IMR-90 (cell line): ENCODE measurements around the gene MLXIPL. TPM values are rescaled to one million over a fixed set of nuclear protein-coding genes. Genes with fewer than 3 reads are reported as not detected.
"Not testable (repeated sequence)": the region's sequence is repeated elsewhere in the genome, so short reads cannot be mapped to it uniquely, and the experiment has no call there.

Experiments
- ATAC-seq: fragments of 200-7000 bp; cut with Tn5 transposase; 2 replicates; pipeline ENCODE4 v1.9.1; 2020; ENCODE audit warnings: low read depth, mild to moderate bottlenecking, moderate library complexity
- BruUV-seq: library from RNA; stranded (reverse); fragments of 400-500 nt; replicated peaks from 2 replicates; lab custom pipeline; 2021; lab: Mats Ljungman, UMichigan
- CTCF ChIA-PET: fragments of 300-600 bp; formaldehyde crosslinking; extraction: SDS; loops from one replicate; lab custom pipeline; 2021; ENCODE audit warnings: antibody characterized with exemption; lab: Yijun Ruan, JAX
- POLR2A ChIA-PET: fragments of 300-600 bp; sonication (Branson Sonifier 250); formaldehyde crosslinking; loops from one replicate; lab custom pipeline; 2022; ENCODE audit warnings: antibody characterized with exemption; ENCODE audit not compliant: unreplicated experiment; lab: Charles Lee
- DNase-seq: peaks from one replicate; pipeline ENCODE4 v3.0.0; 2013
- H2AFZ ChIP-seq: replicated peaks from 2 replicates; pipeline ENCODE3; 2013; ENCODE audit warnings: low read length, mild to moderate bottlenecking; ENCODE audit not compliant: poor library complexity
- H2AK5ac ChIP-seq: 2 replicates; pipeline ENCODE4 v1.6.1; 2013; ENCODE audit warnings: low read depth, low read length, inconsistent platforms
- H2AK9ac ChIP-seq: replicated peaks from 2 replicates; pipeline ENCODE3; 2013; ENCODE audit warnings: mild to moderate bottlenecking, low read depth, low read length, moderate library complexity; ENCODE audit not compliant: poor library complexity
- H2BK120ac ChIP-seq: 2 replicates; pipeline ENCODE4 v1.6.1; 2013; ENCODE audit warnings: low read depth, low read length, inconsistent platforms
- H2BK15ac ChIP-seq: 3 replicates; pipeline ENCODE4 v1.6.1; 2013; ENCODE audit warnings: low read depth, low read length, inconsistent platforms
- H2BK20ac ChIP-seq: 2 replicates; pipeline ENCODE4 v1.6.1; 2013; ENCODE audit warnings: low read depth, mild to moderate bottlenecking, inconsistent platforms, low read length, moderate library complexity
- H2BK5ac ChIP-seq: 2 replicates; pipeline ENCODE4 v1.6.1; 2013; ENCODE audit warnings: mild to moderate bottlenecking, low read depth, low read length, inconsistent platforms; ENCODE audit not compliant: poor library complexity, severe bottlenecking
- H3K14ac ChIP-seq: replicated peaks from 2 replicates; pipeline ENCODE4 v1.6.1; 2013; ENCODE audit warnings: low read depth, low read length, inconsistent platforms
- H3K18ac ChIP-seq: 2 replicates; pipeline ENCODE4 v1.6.1; 2013; ENCODE audit warnings: low read depth, low read length, control low read depth
- H3K23ac ChIP-seq: 2 replicates; pipeline ENCODE4 v1.6.1; 2013; ENCODE audit warnings: low read depth, low read length, inconsistent platforms
- H3K27ac ChIP-seq: 2 replicates; pipeline ENCODE4 v1.5.1; 2013; ENCODE audit warnings: mild to moderate bottlenecking, control low read depth, low read length; ENCODE audit not compliant: insufficient read depth
- H3K27me3 ChIP-seq: 2 replicates; pipeline ENCODE4 v1.6.1; 2013; ENCODE audit warnings: low read length; ENCODE audit not compliant: control insufficient read depth, insufficient read depth
- H3K36me3 ChIP-seq: 2 replicates; pipeline ENCODE4 v1.6.1; 2013; ENCODE audit warnings: low read length, mixed read lengths; ENCODE audit not compliant: control insufficient read depth, insufficient read depth
- H3K4ac ChIP-seq: 2 replicates; pipeline ENCODE4 v1.6.1; 2013; ENCODE audit warnings: low read depth, low read length, inconsistent platforms
- H3K4me1 ChIP-seq: 2 replicates; pipeline ENCODE4 v1.6.1; 2013; ENCODE audit warnings: low read length, mixed read lengths; ENCODE audit not compliant: control insufficient read depth, insufficient read depth
- H3K4me2 ChIP-seq: 2 replicates; pipeline ENCODE4 v1.6.1; 2013; ENCODE audit warnings: low read depth, mild to moderate bottlenecking, control low read depth, low read length, moderate library complexity
- H3K4me3 ChIP-seq: 2 replicates; pipeline ENCODE4 v1.5.1; 2013; ENCODE audit warnings: low read depth, mild to moderate bottlenecking, control low read depth, low read length, moderate library complexity; ENCODE audit not compliant: insufficient read depth
- H3K56ac ChIP-seq: 2 replicates; pipeline ENCODE4 v1.6.1; 2013; ENCODE audit warnings: low read length, inconsistent platforms; ENCODE audit not compliant: insufficient read depth; ENCODE audit errors: extremely low read depth
- H3K79me1 ChIP-seq, 2 experiments: 2 replicates each; pipeline ENCODE4 v1.6.1; 2013; ENCODE audit warnings: low read length in 2 of 2, inconsistent platforms in 1 of 2, low read depth in 1 of 2
- H3K9ac ChIP-seq: 2 replicates; pipeline ENCODE4 v1.6.1; 2013; ENCODE audit warnings: low read depth, low read length, control low read depth
- H3K9me1 ChIP-seq: 2 replicates; pipeline ENCODE4 v1.6.1; 2013; ENCODE audit warnings: low read length, inconsistent platforms; ENCODE audit not compliant: insufficient read depth
- H3K9me3 ChIP-seq: 2 replicates; pipeline ENCODE4 v1.6.1; 2013; ENCODE audit warnings: low read length; ENCODE audit not compliant: control insufficient read depth, insufficient read depth
- H4K20me1 ChIP-seq: 2 replicates; pipeline ENCODE4 v1.6.1; 2013; ENCODE audit warnings: low read length, inconsistent platforms; ENCODE audit not compliant: insufficient read depth
- H4K5ac ChIP-seq: 2 replicates; pipeline ENCODE4 v1.6.1; 2013; ENCODE audit warnings: mild to moderate bottlenecking, low read depth, low read length, control low read depth
- H4K8ac ChIP-seq, 2 experiments: 2 replicates each; pipeline ENCODE4 v1.6.1; 2013; ENCODE audit warnings: low read depth in 2 of 2, low read length in 2 of 2, control low read depth in 1 of 2, inconsistent platforms in 1 of 2
- H4K91ac ChIP-seq: 2 replicates; pipeline ENCODE4 v1.6.1; 2013; ENCODE audit warnings: low read depth, low read length, inconsistent platforms; ENCODE audit not compliant: insufficient read depth
- WGBS, 2 experiments: methylation state at CpG; one replicate each; pipeline versions ENCODE4 v1.1.5 to v1.1.7; 2013; ENCODE audit warnings: missing lambda C conversion rate in 2 of 2; ENCODE audit not compliant: insufficient read length in 1 of 2; ENCODE audit errors: extremely low coverage in 2 of 2; 5-methylcytosine and 5-hydroxymethylcytosine counted together
- dilution Hi-C: fragments of 300-500 bp; cut with HindIII; formaldehyde crosslinking; loops from one replicate; pipeline ENCODE4 v1.14.3; 2018; ENCODE audit warnings: low sequenced_read_pairs; ENCODE audit not compliant: unreplicated experiment
- in situ Hi-C: fragments of 300-500 bp; cut with MboI; formaldehyde crosslinking; loops from 3 replicates; pipeline ENCODE4 v1.14.3; 2019; ENCODE audit warnings: low sequenced_read_pairs, inconsistent platforms, mixed read lengths
- intact Hi-C: fragments of 100-400 bp; cut with micrococcal nuclease; formaldehyde crosslinking; loops from 2 replicates; pipeline ENCODE4 v1.10.0; 2022
- polyA plus RNA-seq, 3 experiments: library from polyadenylated mRNA; depleted of rRNA; stranded (reverse); fragments of >200 nt; gene quantifications; 2 replicates each; pipeline ENCODE4 v1.2.3, GENCODE V29; 2012; ENCODE audit warnings: low replicate concordance in 1 of 3
- total RNA-seq: library from RNA; depleted of rRNA; stranded (reverse); fragments of >200 nt; gene quantifications from 2 replicates; pipeline ENCODE4 v1.2.3, GENCODE V29; 2012

Gene MLXIPL
- total and polyA plus RNA-seq, 2 of the 4 experiments (the other 2 are of a cell fraction) = not detected

- H2BK5ac ChIP-seq, POLR2A ChIA-PET: not testable (repeated sequence)
- WGBS, 2 experiments = no CpG with 5 or more reads among the region's 9 CpGs
Observed at GRCh38 chr7:73617520-73617919, 6.8 kb downstream of the MLXIPL start.

More at GRCh38 chr7:73617520-73617919, 6.8 kb downstream of the MLXIPL start:
- H3K14ac ChIP-seq, H3K27ac ChIP-seq, H2AK9ac ChIP-seq, H2BK15ac ChIP-seq, H3K4me3 ChIP-seq, H3K79me1 ChIP-seq, H3K9me1 ChIP-seq, DNase-seq, H3K4me1 ChIP-seq, intact Hi-C loops, H4K8ac ChIP-seq, H2BK120ac ChIP-seq, H2AK5ac ChIP-seq, H2AFZ ChIP-seq, H3K36me3 ChIP-seq, dilution Hi-C loops, H3K9ac ChIP-seq, H3K18ac ChIP-seq, H3K56ac ChIP-seq, H3K4ac ChIP-seq, H2BK20ac ChIP-seq, H3K4me2 ChIP-seq, H4K91ac ChIP-seq, H4K20me1 ChIP-seq, H3K23ac ChIP-seq, H3K9me3 ChIP-seq, H4K5ac ChIP-seq, ATAC-seq, BruUV-seq: not testable (repeated sequence)
- CTCF ChIA-PET = interaction anchor here (0.6 kb wide), 1 partner anchor 50 kb away, joined by 3 read pairs; the partner anchor contains the start of gene VPS37D
- in situ Hi-C loops = loop anchor here (10.0 kb wide), 1 partner anchor 237 kb away; no protein-coding TSS in a partner anchor
- peaks cover 39% of the 10 kb centered on the region for H3K27me3 ChIP-seq
